ENCODE results near the gene SOX6.

The SOX6 gene

GRCh38 chr11:16028419-16028818 is 327.9 kb downstream of the SOX6 start:
- DNase-seq, result no peak

- DNase-seq, result no peak
These were observed 328.7 kb downstream of the SOX6 start for GRCh38 chr11:16027621-16028020.

- DNase-seq, result no peak
These were observed 329.5 kb downstream of the SOX6 start for GRCh38 chr11:16026849-16027248.

- no peak for DNase-seq
These were observed 337.4 kb downstream of the SOX6 start for GRCh38 chr11:16018931-16019330.

- no peak for DNase-seq
These were observed 339.9 kb downstream of the SOX6 start for GRCh38 chr11:16016468-16016829.

- no peak for DNase-seq
These were observed 340.4 kb downstream of the SOX6 start for GRCh38 chr11:16015741-16016467.

- no peak for DNase-seq
These were observed 342.6 kb downstream of the SOX6 start for GRCh38 chr11:16013649-16014275.

- no peak for DNase-seq
These were observed 343.1 kb downstream of the SOX6 start for GRCh38 chr11:16013242-16013641.

- no peak for DNase-seq
These were observed 344.1 kb downstream of the SOX6 start for GRCh38 chr11:16012125-16012751.

GRCh38 chr11:16011396-16011795 is 344.9 kb downstream of the SOX6 start:
- DNase-seq, result no peak

- DNase-seq, result no peak
These were observed 347.3 kb downstream of the SOX6 start for GRCh38 chr11:16009021-16009420.

GRCh38 chr11:16007514-16007913 is 348.8 kb downstream of the SOX6 start:
- no peak for DNase-seq

GRCh38 chr11:16002942-16003341 is 353.4 kb downstream of the SOX6 start:
- no peak for DNase-seq

GRCh38 chr11:16001899-16002426 is 354.4 kb downstream of the SOX6 start:
- peak; percentile 25 for DNase-seq

GRCh38 chr11:16001044-16001568 is 355.2 kb downstream of the SOX6 start:
- DNase-seq, result no peak

- no peak for DNase-seq
These were observed 356.3 kb downstream of the SOX6 start for GRCh38 chr11:16000065-16000464.

- DNase-seq, result no peak
These were observed 363.0 kb downstream of the SOX6 start for GRCh38 chr11:15993345-15993744.

GRCh38 chr11:15991215-15991614 is 365.1 kb downstream of the SOX6 start:
- no peak for DNase-seq

- DNase-seq, result no peak
These were observed 366.7 kb downstream of the SOX6 start for GRCh38 chr11:15989685-15990084.

GRCh38 chr11:15988693-15989231 is 367.6 kb downstream of the SOX6 start:
- DNase-seq, result no peak

- DNase-seq, result no peak
These were observed 368.3 kb downstream of the SOX6 start for GRCh38 chr11:15988016-15988550.

- no peak for DNase-seq
These were observed 369.3 kb downstream of the SOX6 start for GRCh38 chr11:15987046-15987445.

GRCh38 chr11:15985860-15986139 is 370.5 kb downstream of the SOX6 start:
- no peak for DNase-seq

All from T1000 (cell line).